ENCODE results near the gene SCFD2. TPM values are rescaled to one million over a fixed set of nuclear protein-coding genes. Genes with fewer than 3 reads are reported as not detected.
"Not testable (repeated sequence)": the region's sequence is repeated elsewhere in the genome, so short reads cannot be mapped to it uniquely, and the experiment has no call there.

The SCFD2 gene
- total RNA-seq, 1 experiment from 2014 or later, result 36.6 TPM

DNA sequence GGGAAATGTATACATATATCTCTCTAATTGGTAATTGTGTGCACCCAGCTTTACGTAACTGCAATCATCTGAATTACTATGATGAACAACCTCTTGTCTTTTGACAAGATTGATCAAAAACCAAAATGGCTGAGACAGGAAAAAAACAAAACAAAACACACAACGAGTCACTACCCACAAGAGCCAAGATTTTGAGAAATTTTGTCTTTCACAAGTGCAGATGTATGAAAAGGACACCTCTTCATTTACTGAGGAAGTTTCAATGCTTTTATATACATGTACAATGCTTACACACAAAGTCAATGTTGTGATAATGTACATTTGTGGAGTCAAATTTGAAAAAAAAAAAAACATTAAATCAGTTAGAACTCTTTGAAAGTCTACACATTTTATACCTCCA lies 224.6 kb downstream of the SCFD2 start:
- ATAC-seq (no peak), DNase-seq (no peak)
- Histone ChIP-seq H3K36me3 (ENCODE audit: low read depth, low read length) (peaks cover 7% of the 10 kb centered on the region; the same call in 1 of the 2 replicates), H3K27ac (ENCODE audit: low read length) (no peak overlapping the region), H3K4me1 (ENCODE audit: insufficient read depth, low read length) (no peaks in the 10 kb centered on the region), H3K27me3 (ENCODE audit: low read length) (no peaks in the 10 kb centered on the region), H3K9me2 (replicated peaks; ENCODE audit: low read length) (0 out of 2 replicates have a peak, but pooled peaks cover 2% of the 10 kb centered on the region), H2AFZ (ENCODE audit: low read length) (no peak overlapping the region), H3F3A (ENCODE audit: low read length, unreplicated experiment) (no peaks in the 10 kb centered on the region), H3K4me2 (ENCODE audit: low read length) (no peak overlapping the region), H3K9ac (ENCODE audit: low read length) (no peak overlapping the region), H3K4me3 (ENCODE audit: low read length) (no peak overlapping the region), H3K9me3 (ENCODE audit: low read length) (no peaks in the 10 kb centered on the region), H3K79me2 (ENCODE audit: low read length) (no peaks in the 10 kb centered on the region), H4K20me1 (ENCODE audit: low read length) (no peaks in the 10 kb centered on the region)
- intact Hi-C loops (cut with micrococcal nuclease), result no loop called here
- POLR2A ChIA-PET (ENCODE audit: unreplicated experiment), result no interaction called here
- TF ChIP-seq, protein P1, sequence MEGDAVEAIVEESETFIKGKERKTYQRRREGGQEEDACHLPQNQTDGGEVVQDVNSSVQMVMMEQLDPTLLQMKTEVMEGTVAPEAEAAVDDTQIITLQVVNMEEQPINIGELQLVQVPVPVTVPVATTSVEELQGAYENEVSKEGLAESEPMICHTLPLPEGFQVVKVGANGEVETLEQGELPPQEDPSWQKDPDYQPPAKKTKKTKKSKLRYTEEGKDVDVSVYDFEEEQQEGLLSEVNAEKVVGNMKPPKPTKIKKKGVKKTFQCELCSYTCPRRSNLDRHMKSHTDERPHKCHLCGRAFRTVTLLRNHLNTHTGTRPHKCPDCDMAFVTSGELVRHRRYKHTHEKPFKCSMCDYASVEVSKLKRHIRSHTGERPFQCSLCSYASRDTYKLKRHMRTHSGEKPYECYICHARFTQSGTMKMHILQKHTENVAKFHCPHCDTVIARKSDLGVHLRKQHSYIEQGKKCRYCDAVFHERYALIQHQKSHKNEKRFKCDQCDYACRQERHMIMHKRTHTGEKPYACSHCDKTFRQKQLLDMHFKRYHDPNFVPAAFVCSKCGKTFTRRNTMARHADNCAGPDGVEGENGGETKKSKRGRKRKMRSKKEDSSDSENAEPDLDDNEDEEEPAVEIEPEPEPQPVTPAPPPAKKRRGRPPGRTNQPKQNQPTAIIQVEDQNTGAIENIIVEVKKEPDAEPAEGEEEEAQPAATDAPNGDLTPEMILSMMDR (conservative IDR thresholded peaks at IDR 0.05; ENCODE audit: low read depth, low read length), result no peak
- TF ChIP-seq EZH2 (IDR thresholded peaks at IDR 0.05; ENCODE audit: low read length, unreplicated experiment), result no peak
- no peak for TF ChIP-seq EZH2phosphoT487 (IDR thresholded peaks at IDR 0.05; ENCODE audit: borderline replicate concordance, low read length)
- CTCF ChIA-PET, result no interaction called here
- no TSS peak for BruUV-seq (replicated peaks)

DNA sequence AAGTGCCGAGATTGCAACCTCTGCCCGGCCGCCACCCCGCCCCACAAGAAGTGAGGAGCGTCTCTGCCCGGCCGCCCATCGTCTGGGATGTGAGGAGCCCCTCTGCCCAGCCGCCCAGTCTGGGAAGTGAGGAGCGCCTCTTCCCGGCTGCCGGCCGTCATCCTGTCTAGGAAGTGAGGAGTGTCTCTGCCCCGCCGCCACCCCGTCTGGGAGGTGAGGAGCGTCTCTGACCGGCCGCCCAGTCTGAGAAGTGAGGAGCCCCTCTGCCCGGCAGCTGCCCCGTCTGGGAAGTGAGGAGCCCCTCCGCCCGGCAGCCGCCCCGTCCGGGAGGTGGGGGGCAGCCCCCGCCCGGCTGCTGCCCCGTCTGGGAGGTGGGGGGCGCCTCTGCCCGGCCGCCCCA lies 226.6 kb downstream of the SCFD2 start:
- H3K9me3 ChIP-seq (ENCODE audit: low read length); H3K36me3 ChIP-seq (ENCODE audit: low read depth, low read length); H3K9ac ChIP-seq (ENCODE audit: low read length); H4K20me1 ChIP-seq (ENCODE audit: low read length); H3K9me2 ChIP-seq (replicated peaks; ENCODE audit: low read length); CTCF ChIA-PET; H3K79me2 ChIP-seq (ENCODE audit: low read length); H3K4me2 ChIP-seq (ENCODE audit: low read length); intact Hi-C loops (cut with micrococcal nuclease); H3K27me3 ChIP-seq (ENCODE audit: low read length); H2AFZ ChIP-seq (ENCODE audit: low read length); H3K27ac ChIP-seq (ENCODE audit: low read length); H3K4me1 ChIP-seq (ENCODE audit: insufficient read depth, low read length); H3F3A ChIP-seq (ENCODE audit: low read length, unreplicated experiment); BruUV-seq (replicated peaks); POLR2A ChIA-PET (ENCODE audit: unreplicated experiment); DNase-seq; H3K4me3 ChIP-seq (ENCODE audit: low read length); ATAC-seq: not testable (repeated sequence)

DNA sequence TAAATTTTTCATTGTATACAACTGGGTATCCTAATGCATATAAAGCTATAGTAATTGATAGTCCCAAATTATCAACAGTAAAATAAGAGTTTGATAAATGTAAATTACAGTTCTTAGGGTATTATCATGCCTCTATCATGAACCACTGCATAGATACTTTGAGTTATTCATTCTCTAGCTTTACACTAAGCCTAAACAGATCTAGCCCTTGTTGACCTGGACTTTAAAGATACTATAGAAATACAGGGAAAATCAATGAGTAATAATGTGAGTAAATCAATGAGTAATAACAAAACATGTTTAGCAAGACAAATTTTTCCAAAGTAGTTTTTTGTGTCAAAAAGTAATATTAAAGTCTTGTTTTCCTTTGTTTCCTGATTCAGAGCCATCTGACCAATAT lies 228.4 kb downstream of the SCFD2 start:
- no peaks in the 10 kb centered on the region for H3K27me3 ChIP-seq (ENCODE audit: low read length)
- H3K27ac ChIP-seq (ENCODE audit: low read length), result no peak overlapping the region
- H3F3A ChIP-seq (ENCODE audit: low read length, unreplicated experiment), result no peaks in the 10 kb centered on the region
- H3K9ac ChIP-seq (ENCODE audit: low read length), result no peak overlapping the region
- H4K20me1 ChIP-seq (ENCODE audit: low read length), result no peaks in the 10 kb centered on the region
- DNase-seq (no peak), ATAC-seq (no peak)
- H3K4me3 ChIP-seq (ENCODE audit: low read length), result no peak overlapping the region
- no peaks in the 10 kb centered on the region for H3K4me1 ChIP-seq (ENCODE audit: insufficient read depth, low read length)
- intact Hi-C loops (cut with micrococcal nuclease), result no loop called here
- 0 out of 2 replicates have a peak, but pooled peaks cover 2% of the 10 kb centered on the region for H3K9me2 ChIP-seq (replicated peaks; ENCODE audit: low read length)
- no peaks in the 10 kb centered on the region for H3K79me2 ChIP-seq (ENCODE audit: low read length)
- no peaks in the 10 kb centered on the region for H3K9me3 ChIP-seq (ENCODE audit: low read length)
- no peak overlapping the region for H2AFZ ChIP-seq (ENCODE audit: low read length)
- POLR2A ChIA-PET (ENCODE audit: unreplicated experiment), result no interaction called here
- no peak overlapping the region for H3K4me2 ChIP-seq (ENCODE audit: low read length)
- no peaks in the 10 kb centered on the region for H3K36me3 ChIP-seq (ENCODE audit: low read depth, low read length)
- CTCF ChIA-PET, result no interaction called here
- TF ChIP-seq, protein P1 (conservative IDR thresholded peaks at IDR 0.05; ENCODE audit: low read depth, low read length), result no peak
- no peak for TF ChIP-seq EZH2phosphoT487 (IDR thresholded peaks at IDR 0.05; ENCODE audit: borderline replicate concordance, low read length)
- no peak for TF ChIP-seq EZH2 (IDR thresholded peaks at IDR 0.05; ENCODE audit: low read length, unreplicated experiment)
- BruUV-seq (replicated peaks), result no TSS peak

Measured in PC-3 (cell line).